Ascending aorta (tissue), 2 donors: ENCODE data around the gene VCPKMT. TPM values are rescaled to one million over a fixed set of nuclear protein-coding genes. Genes with fewer than 3 reads are reported as not detected.

Experiments used
- DNase-seq, 2 donors: peaks; one replicate each; pipeline ENCODE4 v3.0.0-alpha.2; 2019; ENCODE audit warnings: low spot score in 2 of 2
- H3K27ac ChIP-seq, 2 donors: fragments of 200-600 bp; sonication (generic); one replicate each; pipeline ENCODE4 v1.5.1; 2016 to 2017; ENCODE audit warnings: mild to moderate bottlenecking in 1 of 2
- H3K27me3 ChIP-seq: fragments of 200-600 bp; sonication (generic); one replicate; pipeline ENCODE4 v1.5.1; 2017
- H3K36me3 ChIP-seq, 2 donors: fragments of 200-600 bp; sonication (generic); one replicate each; pipeline ENCODE4 v1.5.1; 2016
- H3K4me1 ChIP-seq, 2 donors: fragments of 200-600 bp; sonication (generic); one replicate each; pipeline ENCODE4 v1.5.1; 2016 to 2017; ENCODE audit warnings: mild to moderate bottlenecking in 1 of 2
- H3K4me3 ChIP-seq, 2 donors: fragments of 200-600 bp; sonication (generic); one replicate each; pipeline ENCODE4 v1.5.1; 2016 to 2017; ENCODE audit warnings: mild to moderate bottlenecking in 1 of 2
- H3K9me3 ChIP-seq, 2 donors: fragments of 200-600 bp; sonication (generic); one replicate each; pipeline ENCODE4 v1.5.1; 2016
- CTCF ChIP-seq, 3 experiments: fragments of 200-600 bp in 2 of 3; fragments of 450-650 bp in 1 of 3; sonication (generic) in 2 of 3; IDR thresholded peaks; one replicate each; pipeline ENCODE4 v1.5.1; 2016 to 2019; ENCODE audit warnings: antibody characterized with exemption in 3 of 3, mild to moderate bottlenecking in 1 of 3, moderate library complexity in 1 of 3
- intact Hi-C: fragments of 100-400 bp; cut with DNase I; formaldehyde crosslinking; loops from one replicate; pipeline ENCODE4 v1.15.1; 2023
- total RNA-seq: library from RNA; depleted of rRNA; stranded (reverse); fragments of >200 nt; gene quantifications from one replicate; pipeline ENCODE4 v1.1.0, GENCODE V29; 2016

The VCPKMT gene
- total RNA-seq, 1 donor from 2014 or later, result not detected

DNA sequence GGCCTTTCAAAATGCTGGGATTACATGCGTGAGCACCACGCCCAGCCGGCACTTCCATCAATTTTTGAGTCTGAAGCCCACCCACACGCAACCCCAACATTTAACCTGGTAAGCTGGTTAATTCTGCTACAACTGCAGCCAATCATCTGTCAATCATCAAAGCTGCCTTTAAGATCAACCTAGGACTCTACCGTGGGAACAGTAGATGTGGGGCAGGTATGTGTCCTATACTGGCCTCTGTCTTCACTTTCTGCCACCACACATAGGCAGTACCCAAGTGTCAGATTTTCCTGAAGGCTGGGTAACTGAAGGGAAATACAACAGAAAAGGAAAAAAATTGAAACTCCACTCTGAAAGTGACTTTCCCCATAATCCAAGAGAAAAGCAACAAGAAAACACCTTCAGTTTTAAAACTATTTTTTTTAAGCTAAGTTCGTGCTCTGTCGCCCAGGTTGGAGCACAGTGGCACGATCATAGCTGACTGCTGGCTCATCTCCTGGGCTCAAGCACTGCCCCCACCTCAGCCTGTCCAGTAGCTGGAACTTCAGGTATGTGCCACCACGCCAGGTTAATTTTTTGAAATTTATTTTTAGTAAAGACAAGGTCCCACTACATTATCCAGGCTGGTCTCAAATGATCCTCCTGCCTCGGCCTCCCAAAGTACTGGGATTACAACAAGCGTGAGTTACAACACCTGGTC is 22.2 kb downstream of the VCPKMT start:
- Histone ChIP-seq H3K27me3 (no peaks in the 10 kb centered on the region), H3K27ac (no peak overlapping the region), H3K9me3 (no peaks in the 10 kb centered on the region), H3K4me1 (no peaks in the 10 kb centered on the region), H3K4me3 (no peak overlapping the region), H3K36me3 (no peaks in the 10 kb centered on the region)
- no peak for DNase-seq
- intact Hi-C loops, result no loop called here
- no peak for TF ChIP-seq CTCF (IDR thresholded peaks at IDR 0.05)

- H3K36me3 ChIP-seq, result no peaks in the 10 kb centered on the region
- H3K27ac ChIP-seq, result no peak overlapping the region
- no peak for TF ChIP-seq CTCF (IDR thresholded peaks at IDR 0.05)
- H3K27me3 ChIP-seq, result no peaks in the 10 kb centered on the region
- H3K4me3 ChIP-seq, result no peak overlapping the region
- no peaks in the 10 kb centered on the region for H3K9me3 ChIP-seq
- H3K4me1 ChIP-seq, result no peaks in the 10 kb centered on the region
- intact Hi-C loops, result no loop called here
- DNase-seq, result no peak
Measured at GRCh38 chr14:50093496-50093895, 22.9 kb downstream of the VCPKMT start.

- Histone ChIP-seq H3K9me3 (no peaks in the 10 kb centered on the region), H3K27ac (no peak overlapping the region), H3K4me1 (no peaks in the 10 kb centered on the region), H3K36me3 (no peaks in the 10 kb centered on the region), H3K4me3 (no peak overlapping the region), H3K27me3 (no peaks in the 10 kb centered on the region)
- DNase-seq, result no peak
- intact Hi-C loops, result no loop called here
- TF ChIP-seq CTCF (IDR thresholded peaks at IDR 0.05), result no peak
Measured at GRCh38 chr14:50092006-50092555, 24.3 kb downstream of the VCPKMT start.

GRCh38 chr14:50091240-50091913 is 25.0 kb downstream of the VCPKMT start:
- intact Hi-C loops, result no loop called here
- H3K36me3 ChIP-seq, result no peaks in the 10 kb centered on the region
- no peaks in the 10 kb centered on the region for H3K27me3 ChIP-seq
- TF ChIP-seq CTCF (IDR thresholded peaks at IDR 0.05), result no peak
- no peak overlapping the region for H3K27ac ChIP-seq
- no peak for DNase-seq
- H3K9me3 ChIP-seq, result no peaks in the 10 kb centered on the region
- H3K4me3 ChIP-seq, result no peak overlapping the region
- no peaks in the 10 kb centered on the region for H3K4me1 ChIP-seq

DNA sequence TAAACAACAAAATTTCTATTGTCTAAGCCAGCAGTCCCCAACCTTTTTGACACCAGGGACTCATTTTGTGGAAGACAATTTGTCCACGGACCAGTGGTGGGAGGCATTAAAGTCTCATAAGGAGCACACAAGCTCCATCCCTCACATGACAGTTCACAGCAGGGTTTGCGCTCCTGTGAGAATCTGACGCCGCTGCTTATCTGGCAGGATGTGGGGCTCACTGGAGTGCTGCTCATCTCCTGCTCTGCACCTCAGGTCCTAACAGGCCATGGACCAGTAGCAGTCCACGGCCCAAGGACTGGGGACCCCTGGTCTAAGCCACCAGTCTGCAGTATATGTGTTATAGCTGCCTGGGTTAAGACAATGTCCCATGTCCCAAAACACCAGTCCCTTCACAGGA is 27.2 kb downstream of the VCPKMT start:
- no peaks in the 10 kb centered on the region for H3K9me3 ChIP-seq
- intact Hi-C loops, result no loop called here
- no peak overlapping the region for H3K27ac ChIP-seq
- no peaks in the 10 kb centered on the region for H3K4me1 ChIP-seq
- no peaks in the 10 kb centered on the region for H3K36me3 ChIP-seq
- no peak overlapping the region for H3K4me3 ChIP-seq
- H3K27me3 ChIP-seq, result no peaks in the 10 kb centered on the region
- no peak for DNase-seq
- TF ChIP-seq CTCF (IDR thresholded peaks at IDR 0.05), result no peak
